Measurements from ENCODE around the gene FRMD6.

DNA sequence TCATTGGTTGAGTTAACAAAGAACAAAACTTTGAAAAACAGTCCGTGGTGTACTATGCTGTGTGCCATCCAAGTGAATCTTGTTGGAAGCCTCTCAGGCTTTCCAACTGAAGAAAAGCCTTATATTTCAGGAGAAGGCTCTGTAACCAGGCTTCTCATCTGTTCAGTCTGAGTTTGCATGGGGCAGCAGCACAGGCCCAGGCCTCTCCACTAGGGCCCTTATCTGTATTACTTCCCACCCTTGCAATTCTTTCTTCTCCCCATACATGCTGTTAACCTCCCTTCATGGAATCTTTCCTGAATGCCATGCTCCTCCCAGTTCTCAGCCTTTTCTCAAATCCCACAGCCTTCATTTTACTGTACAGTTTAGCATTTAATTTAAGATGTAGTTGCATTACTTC is 28.3 kb downstream of the FRMD6 start:
- TF ChIP-seq, protein P1, sequence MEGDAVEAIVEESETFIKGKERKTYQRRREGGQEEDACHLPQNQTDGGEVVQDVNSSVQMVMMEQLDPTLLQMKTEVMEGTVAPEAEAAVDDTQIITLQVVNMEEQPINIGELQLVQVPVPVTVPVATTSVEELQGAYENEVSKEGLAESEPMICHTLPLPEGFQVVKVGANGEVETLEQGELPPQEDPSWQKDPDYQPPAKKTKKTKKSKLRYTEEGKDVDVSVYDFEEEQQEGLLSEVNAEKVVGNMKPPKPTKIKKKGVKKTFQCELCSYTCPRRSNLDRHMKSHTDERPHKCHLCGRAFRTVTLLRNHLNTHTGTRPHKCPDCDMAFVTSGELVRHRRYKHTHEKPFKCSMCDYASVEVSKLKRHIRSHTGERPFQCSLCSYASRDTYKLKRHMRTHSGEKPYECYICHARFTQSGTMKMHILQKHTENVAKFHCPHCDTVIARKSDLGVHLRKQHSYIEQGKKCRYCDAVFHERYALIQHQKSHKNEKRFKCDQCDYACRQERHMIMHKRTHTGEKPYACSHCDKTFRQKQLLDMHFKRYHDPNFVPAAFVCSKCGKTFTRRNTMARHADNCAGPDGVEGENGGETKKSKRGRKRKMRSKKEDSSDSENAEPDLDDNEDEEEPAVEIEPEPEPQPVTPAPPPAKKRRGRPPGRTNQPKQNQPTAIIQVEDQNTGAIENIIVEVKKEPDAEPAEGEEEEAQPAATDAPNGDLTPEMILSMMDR (IDR thresholded peaks at IDR 0.05; ENCODE audit: poor library complexity, severe bottlenecking), result no peak
- TF ChIP-seq, protein P2, sequence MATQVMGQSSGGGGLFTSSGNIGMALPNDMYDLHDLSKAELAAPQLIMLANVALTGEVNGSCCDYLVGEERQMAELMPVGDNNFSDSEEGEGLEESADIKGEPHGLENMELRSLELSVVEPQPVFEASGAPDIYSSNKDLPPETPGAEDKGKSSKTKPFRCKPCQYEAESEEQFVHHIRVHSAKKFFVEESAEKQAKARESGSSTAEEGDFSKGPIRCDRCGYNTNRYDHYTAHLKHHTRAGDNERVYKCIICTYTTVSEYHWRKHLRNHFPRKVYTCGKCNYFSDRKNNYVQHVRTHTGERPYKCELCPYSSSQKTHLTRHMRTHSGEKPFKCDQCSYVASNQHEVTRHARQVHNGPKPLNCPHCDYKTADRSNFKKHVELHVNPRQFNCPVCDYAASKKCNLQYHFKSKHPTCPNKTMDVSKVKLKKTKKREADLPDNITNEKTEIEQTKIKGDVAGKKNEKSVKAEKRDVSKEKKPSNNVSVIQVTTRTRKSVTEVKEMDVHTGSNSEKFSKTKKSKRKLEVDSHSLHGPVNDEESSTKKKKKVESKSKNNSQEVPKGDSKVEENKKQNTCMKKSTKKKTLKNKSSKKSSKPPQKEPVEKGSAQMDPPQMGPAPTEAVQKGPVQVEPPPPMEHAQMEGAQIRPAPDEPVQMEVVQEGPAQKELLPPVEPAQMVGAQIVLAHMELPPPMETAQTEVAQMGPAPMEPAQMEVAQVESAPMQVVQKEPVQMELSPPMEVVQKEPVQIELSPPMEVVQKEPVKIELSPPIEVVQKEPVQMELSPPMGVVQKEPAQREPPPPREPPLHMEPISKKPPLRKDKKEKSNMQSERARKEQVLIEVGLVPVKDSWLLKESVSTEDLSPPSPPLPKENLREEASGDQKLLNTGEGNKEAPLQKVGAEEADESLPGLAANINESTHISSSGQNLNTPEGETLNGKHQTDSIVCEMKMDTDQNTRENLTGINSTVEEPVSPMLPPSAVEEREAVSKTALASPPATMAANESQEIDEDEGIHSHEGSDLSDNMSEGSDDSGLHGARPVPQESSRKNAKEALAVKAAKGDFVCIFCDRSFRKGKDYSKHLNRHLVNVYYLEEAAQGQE (IDR thresholded peaks at IDR 0.05; ENCODE audit: borderline replicate concordance), result no peak
- TF ChIP-seq MXI1 (conservative IDR thresholded peaks at IDR 0.05; ENCODE audit: poor library complexity, severe bottlenecking) (no peak), EZH2 (IDR thresholded peaks at IDR 0.05; ENCODE audit: borderline replicate concordance, insufficient read depth, low read length, poor library complexity, severe bottlenecking) (no peak), POLR2AphosphoS5 (IDR thresholded peaks at IDR 0.05) (no peak), EP300 (conservative IDR thresholded peaks at IDR 0.05; ENCODE audit: poor library complexity, severe bottlenecking) (no peak), RAD21 (conservative IDR thresholded peaks at IDR 0.05) (no peak), SMC3 (conservative IDR thresholded peaks at IDR 0.05; ENCODE audit: poor library complexity) (no peak)
